Lung microvascular endothelial cell (primary cell): ENCODE results near the gene KCNJ14. TPM values are rescaled to one million over a fixed set of nuclear protein-coding genes. Genes with fewer than 3 reads are reported as not detected.
"Not testable (repeated sequence)": the region's sequence is repeated elsewhere in the genome, so short reads cannot be mapped to it uniquely, and the experiment has no call there.

Experiments used
- DNase-seq, 2 donors: peaks; one replicate each; pipeline versions ENCODE4 v3.0.0 to v3.0.0-alpha.2; 2010; ENCODE audit warnings: low read depth in 2 of 2
- total RNA-seq: library from RNA; depleted of rRNA; stranded (reverse); fragments of >200 nt; gene quantifications from 2 replicates; pipeline ENCODE4 v1.2.1, GENCODE V29; 2014

The KCNJ14 gene
- total RNA-seq, 1 donor from 2014 or later = 0.20 TPM

DNA sequence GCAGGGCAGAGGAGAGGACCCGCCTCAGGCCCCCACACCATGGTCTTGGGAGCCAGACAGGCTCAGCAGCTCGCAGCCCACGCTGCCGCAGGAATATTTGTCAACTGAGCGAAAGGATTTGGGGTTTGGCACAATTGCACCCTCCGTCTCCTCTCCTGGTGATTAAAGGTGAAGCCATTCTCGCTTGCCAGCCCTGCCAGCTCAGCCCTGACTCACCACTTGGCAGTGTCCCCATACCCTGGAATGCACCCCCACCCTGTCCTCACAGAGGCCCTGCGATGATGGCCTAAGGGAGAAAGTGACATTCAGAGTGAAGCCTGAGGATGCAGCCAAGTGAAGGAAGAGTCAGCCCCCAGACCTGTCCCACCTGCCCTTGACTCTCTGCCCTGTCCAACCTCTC lies 32.6 kb downstream of the KCNJ14 start:
- DNase-seq = peak; percentile 38 to 44

DNA sequence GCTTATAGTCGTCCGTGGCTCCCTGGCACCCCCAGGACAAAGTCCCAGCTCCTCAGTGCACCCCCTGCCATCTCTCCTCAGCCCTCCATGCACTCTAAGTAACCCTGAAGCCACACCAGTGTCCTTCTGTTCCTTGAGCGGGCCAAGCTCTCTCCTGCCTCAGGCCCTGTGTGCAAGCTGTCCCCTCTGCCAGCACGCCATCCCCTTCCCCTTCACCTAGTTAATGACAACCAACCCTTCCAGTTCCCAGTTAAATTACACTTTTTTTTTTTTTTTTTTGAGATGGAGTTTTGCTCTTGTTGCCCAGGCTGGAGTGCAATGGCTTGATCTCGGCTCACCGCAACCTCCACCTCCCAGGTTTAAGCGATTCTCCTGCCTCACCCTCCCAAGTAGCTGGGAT lies 33.1 kb downstream of the KCNJ14 start:
- not testable (repeated sequence) for DNase-seq

DNA sequence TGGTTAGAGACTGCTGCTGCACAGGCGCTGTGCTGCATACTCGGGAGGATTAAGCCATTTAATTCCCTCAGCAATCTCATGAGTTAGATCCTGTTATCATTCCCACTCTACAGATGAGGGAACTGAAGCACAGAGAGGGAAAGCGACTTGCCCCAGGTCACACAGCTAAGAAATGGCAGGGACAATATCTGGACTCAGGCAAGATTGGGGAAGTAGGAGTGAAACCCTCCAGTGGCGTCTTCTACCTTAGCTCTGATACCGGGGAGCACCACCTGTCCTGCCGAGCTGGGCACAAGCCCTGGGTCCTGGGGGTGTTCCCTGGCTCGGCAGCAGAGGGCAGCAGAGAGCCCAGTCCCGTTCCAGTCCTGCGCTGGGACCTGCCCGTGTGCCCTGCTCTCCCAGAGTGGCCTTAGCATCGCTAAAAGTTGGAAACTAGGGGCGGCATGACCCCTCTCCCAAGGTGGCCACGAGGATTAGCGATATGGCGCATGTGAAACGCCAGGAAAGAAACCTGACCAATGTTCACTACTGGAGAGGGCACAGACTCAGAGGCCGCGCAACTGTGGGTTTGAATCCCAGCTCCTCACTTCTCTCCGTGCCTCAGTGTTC lies 34.3 kb downstream of the KCNJ14 start:
- DNase-seq = peak; percentile 58 to 79

DNA sequence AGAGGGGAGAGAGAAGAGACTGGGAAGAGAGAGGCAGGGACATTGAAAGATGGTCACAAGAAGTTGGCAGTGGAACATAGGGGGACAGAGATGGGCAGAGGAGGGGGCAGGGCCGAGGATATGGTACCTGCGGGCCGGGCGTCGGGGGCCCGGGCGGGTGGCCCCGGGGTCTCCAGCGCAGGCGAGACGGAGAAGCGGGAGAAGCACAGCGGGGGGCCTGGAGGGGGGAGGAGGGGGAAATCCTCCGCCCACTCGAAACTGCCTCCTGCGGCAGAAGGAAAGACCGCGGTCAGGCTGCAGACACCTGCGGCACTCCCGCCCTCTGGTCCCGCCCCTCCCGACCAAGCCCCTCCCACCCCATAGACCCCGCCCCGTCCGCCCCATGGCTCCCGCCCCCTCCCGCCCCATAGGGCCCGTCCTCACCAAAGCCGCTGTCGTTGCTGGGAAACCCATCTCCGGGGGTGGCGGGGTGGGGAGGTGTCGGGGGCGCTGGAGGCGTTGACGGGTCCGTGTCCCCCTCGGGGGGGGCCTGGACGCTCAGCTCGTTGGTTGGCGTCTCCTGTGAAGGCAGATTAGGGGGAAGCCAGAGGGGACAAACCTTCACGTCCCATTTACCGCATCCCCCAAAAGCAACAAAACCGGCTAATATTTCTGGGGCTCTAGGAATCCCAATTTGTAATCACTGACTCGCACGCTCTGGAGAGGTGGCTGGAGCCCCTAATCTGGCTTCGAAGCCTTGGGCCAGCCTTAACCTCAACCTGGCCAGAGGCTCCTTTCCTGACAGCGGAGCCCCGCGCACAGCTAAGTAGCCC lies 35.8 kb downstream of the KCNJ14 start:
- peak in 1 of 2 donors; percentile 25 for DNase-seq

DNA sequence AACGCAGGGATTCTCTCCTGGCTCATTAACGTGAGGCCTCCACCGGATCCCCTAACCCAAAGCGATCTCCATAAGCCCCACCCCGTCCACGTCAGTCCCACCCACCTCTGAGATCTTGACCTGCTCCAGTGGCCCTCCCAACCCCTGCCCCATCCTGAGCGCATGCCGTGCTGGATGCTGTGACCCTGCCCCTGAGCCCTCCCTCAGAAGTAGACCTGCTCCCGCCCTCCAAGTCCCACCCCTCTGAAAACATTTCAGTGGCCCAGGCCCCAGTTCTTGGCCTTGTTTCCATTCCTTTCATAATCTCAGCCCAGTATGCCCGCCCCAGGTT lies 36.4 kb downstream of the KCNJ14 start:
- DNase-seq = no peak

DNA sequence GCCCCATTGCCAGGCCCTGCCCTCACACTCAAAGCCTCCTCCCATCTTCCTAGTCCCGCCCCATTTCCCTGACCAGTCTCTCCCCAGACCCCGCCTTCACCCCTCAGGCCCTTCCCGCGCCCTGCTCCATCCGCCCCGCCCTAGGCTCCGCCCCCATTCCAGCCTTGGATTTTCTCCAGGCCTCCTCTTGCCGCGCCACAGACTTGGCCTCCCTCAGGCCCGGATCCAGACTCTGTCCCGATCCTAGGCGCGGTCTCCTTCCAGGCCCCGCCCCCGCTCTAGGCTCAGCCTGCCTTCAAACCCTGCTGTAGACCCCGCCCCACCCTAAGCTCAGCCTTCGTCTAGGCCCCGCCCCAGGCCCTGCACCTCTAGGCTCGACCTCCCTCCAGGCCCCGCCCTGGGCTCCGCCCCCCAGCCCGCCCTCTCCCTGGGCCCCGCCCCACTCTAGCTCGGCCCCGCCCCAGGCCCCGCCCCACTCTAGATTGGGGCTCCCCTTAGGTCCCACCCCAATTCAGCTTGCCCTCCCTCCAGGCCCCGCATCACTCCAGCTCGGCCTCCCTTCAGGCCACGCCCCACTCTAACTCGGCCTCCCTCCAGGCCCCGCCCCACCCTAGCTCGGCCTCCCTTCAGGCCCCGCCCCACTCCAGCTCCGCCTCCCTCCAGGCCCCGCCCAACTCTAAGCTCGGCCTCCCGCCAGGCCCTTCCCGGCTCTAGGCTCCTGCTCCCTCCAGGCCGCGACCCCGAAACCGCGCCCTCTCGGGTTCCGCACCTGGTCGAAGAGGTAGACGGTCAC lies 37.7 kb downstream of the KCNJ14 start:
- peak; percentile 98 to 99 for DNase-seq

DNA sequence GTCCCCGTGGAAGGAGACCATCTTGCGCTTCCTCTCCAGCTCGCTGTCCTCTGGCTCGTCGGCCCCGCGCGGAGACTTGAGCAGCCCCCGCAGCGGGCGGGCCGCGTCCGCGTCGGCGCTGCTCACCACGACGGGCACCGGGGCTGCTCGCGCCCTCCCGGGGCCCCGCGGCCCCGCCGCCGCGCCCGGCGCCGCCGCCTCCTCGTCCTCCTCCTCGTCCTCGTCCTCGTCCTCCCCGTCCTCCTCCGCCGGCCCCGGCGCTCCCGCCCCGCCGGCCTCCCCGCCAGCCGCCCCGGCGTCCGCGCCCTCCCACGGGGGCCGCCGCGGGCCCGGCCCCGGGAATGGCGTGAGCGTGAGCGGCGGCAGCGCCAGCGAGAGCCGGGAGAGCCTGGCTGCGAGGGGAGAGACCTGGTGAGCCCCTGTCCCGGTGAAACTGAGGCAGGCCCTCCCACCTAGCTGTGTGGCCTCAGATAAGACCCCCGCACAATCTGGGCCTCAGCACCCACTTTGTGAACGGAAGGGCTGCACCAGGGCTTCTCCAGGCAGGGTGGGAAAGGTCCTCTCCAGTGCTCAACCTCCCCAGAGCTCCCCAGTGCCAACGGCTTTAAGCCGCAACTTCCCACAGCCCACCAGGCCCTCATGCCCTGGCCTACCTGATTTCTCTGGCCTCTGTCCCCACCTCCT lies 38.5 kb downstream of the KCNJ14 start:
- no peak for DNase-seq

DNA sequence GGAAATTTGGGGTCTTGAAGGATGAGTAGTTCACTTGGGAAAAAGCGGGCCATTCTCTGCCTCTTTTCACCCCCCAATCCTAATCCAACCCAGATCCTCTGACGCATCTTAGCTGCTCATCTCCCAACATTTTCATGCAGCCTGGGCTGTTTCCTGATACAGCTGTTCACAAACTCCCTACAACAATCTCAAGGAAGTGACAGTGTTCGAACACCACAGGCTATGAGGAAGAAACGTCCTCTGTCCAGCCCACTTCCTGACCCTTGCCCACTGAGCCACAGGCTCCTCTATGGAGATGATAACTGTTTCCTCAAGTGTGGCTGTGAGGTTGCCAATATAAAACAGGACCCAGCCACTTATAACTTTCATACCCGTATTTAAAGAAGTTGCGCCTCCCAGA lies 40.0 kb downstream of the KCNJ14 start:
- peak in 1 of 2 donors; percentile 83 for DNase-seq

DNA sequence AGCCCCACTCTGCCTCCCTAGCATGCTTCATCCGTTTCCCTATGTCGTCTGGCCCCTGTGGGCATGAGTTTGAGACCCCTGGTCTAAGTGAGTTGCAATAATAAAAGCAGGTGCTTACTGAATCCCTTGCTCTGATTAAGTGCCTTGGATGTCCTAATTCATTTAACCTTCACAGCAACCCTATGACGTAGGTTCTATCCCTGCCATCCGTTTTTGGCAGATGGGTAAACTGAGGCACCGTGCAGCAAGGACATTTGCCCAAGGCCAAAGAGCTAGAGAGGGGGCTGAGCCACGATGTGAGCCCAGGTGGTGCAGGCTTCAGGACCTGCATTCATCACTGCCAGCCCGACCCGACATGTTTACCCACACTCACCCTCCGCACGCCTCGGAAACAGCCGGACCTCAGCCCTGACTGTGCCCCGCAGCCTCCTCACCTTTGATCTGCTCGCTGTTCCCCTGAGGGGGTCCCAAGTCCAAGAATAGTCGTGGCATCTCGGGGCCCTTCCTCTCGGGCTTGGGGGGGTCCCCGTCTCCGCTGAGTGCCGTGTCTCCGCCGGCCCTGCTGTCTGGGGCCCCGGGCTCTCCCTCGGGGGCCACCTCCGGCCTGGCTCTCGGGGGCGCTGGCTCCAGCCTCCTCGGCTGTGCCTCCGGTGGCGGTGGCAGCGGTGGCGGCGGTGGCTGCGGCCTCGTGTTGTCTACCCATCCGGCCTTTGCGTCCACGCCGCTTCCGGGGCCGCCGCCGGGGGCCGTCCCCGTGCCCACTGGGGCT lies 41.8 kb downstream of the KCNJ14 start:
- DNase-seq = no peak

DNA sequence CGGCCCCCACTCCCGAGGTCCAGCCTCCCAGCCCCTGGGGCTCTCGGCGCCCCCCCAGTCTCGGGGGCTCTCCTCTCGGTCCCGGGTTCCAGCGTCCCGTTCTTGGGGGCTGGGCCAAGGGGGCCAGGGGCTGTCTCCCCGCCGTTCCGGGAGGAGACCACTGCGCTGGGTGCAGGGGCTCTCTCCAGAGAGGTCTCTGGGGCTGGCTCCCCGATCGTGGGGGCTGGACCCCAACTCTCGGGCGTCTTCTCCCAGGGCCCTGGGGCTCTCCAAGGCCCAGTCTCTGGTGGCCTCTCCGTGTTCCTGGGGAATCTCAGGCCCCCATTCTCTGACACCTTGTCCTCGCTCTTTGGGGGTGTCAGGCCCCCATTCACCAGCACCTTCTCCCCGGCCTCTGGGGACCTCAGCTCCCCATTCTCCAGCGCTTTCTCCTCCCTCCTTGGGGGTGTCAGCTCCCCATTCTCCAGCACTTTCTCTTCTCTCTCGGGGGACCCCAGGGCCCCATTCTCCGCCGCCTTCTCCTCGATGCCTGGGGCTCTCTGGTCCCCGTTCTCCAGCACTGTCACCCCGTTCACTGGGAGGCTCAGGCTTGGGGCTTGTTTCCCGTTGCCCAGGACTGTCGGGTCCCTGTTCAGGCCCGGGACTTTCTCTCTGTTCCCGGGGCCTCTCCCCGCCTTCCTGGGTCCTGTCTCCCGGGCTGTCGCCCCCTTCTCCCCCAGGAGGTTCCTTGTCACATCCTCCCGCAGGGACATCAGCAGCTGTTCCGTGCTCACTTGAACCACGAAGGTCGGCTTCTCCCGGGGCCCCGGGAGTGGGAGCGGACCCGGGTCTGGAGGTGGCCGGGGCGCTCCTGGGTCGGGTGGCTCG lies 42.6 kb downstream of the KCNJ14 start:
- no peak for DNase-seq

DNA sequence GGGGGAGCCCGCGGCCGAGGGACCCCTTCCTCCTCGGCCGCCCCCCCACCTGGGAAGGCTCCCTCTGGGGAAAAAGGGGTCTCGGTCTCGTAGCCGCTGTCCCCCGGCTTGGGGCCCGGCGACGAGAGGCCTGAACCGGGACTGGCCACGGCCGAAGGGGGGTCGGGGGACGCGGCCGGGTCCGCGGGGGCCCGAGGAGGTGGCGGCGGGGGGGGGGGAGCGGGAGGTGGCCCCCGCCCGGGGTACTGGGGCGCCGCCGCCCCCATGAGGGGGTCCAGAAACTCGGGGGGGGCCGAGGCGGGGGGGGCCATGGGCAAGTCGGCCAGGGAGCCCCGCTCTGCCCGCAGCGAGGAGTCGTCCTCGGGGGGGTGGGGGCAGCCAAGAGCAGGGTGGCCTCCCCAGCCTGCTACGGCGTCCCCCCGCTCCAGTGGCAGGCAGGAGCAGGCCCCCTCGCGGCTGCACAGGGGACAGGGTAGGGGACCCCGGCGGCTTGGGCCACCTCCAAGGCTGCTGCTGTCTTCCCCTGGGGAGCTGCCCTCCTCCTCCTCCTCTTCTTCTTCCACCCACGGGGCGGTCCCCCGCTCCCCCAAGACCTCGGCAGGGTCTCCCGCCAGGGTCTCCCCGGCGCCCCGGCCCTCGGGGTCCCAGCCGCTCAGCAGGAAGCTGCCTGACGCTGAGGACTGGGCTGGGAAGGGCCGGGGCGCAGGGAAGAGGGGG lies 43.4 kb downstream of the KCNJ14 start:
- no peak for DNase-seq

DNA sequence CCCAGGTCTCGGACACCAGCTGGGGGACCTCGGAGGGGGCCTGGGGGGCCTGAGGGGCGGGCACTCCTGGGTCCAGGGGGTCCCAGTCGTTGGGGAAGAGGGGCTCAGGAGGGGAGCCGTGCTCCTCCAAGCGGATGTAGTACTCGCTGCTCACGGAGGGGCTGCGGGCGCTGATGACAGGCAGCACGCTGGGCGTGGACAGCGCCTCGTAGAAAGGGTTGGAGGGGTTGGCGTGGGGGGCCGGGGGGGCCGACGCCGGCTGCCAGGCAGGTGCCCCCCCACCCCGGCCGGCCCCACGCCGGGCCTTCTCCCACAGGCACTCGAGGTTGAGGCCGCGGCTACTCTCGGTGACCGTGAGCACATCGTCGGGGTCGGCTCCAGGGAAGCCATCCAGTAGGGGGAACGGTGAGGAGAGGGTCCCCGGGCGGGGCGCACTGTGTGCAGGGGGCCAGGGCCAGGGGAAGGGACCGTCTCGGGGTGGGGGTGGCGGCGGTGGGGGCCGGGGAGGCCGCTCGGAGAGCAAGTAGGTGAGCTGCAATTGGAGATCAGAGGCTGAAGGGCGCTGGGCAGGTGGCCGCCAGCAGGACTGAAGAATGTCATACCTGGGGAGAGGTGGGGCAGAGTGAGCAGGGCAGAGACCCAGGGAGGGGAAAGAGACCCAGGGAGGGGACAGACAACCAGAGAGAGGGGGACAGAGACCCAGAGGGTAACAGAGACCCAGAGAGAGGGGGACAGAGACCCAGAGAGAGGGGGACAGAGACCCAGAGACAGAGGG lies 44.1 kb downstream of the KCNJ14 start:
- DNase-seq = no peak

DNA sequence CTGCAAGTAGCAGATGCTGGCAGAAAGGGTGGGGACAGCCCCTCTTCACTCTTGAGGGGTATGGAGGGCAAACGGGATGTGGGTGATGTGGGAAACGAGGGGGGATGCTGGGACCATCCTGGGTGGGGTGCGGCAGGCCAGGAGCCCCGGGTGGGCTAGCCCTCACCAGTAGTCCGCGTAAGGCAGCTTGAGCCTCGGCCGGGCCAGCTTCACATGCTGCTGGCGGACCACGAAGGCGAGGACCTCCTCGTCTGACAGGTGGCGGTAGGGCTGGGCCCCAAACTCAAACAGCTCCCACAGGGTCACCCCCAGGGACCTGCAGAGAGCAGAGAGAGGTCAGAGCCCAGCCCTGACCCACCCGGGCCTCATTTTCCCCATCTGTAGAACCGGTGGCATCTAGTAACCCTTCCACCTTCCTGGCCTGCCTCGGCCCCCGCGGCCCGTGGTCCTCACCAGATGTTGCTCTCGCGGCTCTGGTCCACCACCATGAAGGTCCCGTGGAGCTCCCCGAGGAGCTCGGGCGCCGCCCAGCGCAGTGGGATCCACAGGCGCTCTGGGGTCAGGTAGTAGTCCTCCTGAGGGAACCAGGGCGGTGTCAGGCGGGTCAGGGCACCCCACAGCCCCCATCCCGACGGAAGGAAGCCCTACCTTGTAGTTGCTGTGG lies 45.6 kb downstream of the KCNJ14 start:
- DNase-seq = no peak

DNA sequence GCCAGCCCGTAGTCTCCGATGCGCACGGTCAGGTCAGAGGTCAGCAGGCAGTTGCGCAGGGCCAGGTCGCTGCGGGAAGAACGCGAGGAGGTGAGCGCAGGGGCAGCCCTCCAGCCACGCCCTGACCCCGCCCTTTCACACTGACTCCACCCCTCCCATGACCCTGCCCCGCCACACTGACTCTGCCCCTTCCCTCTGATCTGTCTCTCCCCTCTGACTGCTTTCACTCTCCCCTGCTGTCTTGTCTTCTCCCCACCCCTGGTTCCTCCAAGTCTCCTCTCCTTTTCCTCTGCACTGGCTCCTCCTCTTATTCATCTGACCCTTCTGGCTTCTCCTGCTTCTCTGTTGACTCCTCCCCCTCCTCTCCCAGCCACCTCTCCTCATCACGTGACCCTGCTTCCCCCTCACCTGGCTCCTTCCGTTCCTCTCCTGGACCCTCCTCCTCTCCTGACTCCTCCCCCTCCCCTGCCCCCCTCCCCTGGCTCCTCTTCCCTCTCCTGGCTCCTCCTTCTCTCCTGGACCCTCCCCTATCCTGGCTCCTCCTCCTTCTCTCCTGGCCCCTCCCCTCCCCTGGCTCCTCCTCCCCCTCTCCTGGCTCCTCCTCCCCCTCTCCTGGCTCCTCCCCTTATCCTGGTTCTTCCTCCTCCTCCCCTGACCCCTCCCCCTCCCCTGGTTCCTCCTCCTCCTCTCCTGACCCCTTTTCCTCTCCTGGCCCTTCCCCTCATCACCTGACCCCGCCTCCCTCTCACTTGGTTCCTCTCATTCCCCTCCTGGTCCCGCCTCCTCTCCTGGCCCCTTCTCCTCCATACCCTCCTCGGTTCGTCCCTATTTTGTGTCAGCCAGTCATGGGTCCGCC lies 46.3 kb downstream of the KCNJ14 start:
- DNase-seq = peak; percentile 29 to 37

DNA sequence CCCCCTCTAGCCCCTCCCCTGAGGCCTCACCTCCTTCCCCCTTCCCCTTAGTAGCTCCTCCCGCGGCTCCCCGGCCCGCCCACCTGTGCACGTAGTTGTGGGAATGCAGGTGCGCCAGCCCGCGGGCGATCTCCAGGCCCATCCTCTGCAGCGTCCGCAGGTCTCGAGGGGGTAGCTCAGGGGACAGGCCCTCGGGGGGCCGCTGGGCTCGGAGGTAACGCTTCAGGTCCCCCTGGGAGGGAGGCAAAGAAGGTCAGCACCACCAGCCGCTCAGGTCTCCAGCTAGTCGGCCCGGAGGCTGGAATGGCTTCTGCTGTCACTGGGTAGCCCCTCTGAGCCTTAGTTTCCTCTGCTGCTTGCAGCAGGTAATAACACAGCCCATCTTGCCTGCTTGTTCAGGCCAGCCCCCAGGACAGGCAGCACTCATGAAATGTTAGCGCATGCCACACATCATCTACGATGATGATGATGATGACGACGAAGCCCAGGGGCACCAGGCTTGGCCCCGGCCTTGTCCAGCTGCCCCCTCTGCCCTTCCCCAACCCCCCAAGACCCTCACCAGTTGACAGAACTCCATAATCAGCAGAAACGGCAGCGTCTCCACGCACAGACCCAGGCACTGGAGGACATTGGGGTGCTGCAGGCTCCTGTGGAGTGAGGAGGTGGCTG lies 47.1 kb downstream of the KCNJ14 start:
- DNase-seq = no peak

DNA sequence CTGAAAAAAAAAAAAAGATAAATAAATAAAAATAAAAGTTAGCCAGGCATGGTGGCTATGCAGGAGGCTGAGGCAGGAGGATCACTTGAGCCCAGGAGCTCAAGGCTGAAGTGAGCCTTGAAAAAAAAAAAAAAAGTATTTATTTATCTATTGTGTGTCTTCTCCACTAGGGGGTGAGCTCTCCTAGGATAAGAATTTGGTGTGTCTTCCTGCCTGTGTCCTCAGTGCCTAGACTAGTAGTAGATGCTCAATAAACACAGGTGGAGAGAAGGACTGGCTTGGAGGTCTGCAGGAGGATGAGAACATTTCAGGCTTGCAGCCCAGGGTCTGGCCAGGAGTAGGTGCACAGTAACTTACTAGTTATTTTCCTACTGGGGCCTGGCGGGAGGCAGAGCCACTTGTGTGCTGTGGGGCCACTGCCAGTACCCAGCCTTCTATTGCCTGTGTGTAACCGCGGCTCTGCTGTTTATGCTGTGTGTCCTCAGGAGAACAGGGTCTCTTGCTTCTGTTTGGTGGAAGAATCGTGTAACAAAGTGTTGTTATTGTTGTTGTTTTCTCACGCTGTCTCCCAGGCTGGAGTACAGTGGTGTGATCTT lies 50.9 kb downstream of the KCNJ14 start:
- peak; percentile 60 to 64 for DNase-seq
